Stimulated activated CD8-positive, alpha-beta memory T cell treated with anti-CD3 and anti-CD28 coated beads, Interleukin-7, amount 100 ng/mL, for 48 hours (primary cell): ENCODE measurements around the gene KCNH2.

Source experiments
- DNase-seq, 2 donors: peaks; one replicate each; pipeline ENCODE4 v3.0.0-alpha.2; 2020; ENCODE audit warnings: low read depth in 1 of 2; ENCODE audit errors: extremely low read depth in 1 of 2

The KCNH2 gene

DNA sequence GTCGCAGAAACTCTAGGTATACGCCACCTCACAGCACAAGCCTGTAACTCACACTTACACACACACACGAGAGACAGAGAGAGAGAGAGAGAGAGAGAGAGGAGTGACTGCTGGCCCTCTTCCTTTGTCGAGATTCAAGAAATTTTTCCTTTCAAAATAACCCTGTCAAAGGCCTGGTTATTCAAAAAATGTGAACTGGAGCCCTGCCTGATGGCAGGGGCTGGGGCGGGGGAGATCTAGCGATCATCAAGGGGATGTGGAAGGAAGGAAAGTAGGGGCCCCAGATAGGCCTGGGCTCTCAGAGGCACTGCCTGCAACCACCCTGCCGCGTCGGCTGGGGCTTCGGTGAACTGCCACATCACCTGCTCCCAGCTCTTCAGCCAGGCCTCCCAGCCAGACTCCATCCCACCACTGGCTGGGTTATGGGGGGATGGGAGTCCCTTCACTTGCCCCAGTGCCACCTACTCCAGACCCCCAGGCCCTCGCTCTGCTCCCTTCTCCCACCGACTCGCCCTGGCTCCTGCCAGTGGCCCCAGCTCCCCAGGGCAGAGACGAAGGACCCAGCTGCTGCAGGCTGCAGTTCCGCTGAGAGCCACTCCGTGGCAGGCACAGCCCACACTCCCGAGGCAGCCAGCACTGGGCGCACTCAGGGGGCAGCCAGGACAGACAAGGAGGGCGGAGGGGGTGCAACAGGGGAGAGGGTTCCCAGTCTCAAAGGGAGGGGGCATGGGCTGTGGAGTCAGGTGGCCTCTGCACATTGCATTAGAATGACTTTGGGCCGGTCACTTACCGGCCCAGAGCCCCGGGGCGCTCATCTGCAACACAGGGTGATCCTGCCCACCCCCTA lies 15.3 kb downstream of the KCNH2 start:
- DNase-seq = no peak

DNA sequence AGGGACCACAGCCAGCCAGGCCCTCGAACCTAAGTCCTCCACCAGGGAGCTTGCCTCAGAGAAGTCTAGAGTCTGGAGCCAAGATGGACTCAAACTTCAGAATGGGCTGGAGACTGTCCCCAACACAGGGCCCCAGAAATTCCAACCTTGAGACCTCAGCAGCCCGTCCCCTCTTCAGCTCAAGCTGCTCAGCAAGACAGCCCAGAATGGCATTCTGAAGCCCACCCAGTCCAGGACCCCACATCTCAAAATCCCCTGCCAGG lies 15.9 kb downstream of the KCNH2 start:
- no peak for DNase-seq

- DNase-seq = no peak
These were observed 16.4 kb downstream of the KCNH2 start for GRCh38 chr7:150961510-150962289.

GRCh38 chr7:150959739-150960734 lies 18.1 kb downstream of the KCNH2 start:
- DNase-seq = no peak

DNA sequence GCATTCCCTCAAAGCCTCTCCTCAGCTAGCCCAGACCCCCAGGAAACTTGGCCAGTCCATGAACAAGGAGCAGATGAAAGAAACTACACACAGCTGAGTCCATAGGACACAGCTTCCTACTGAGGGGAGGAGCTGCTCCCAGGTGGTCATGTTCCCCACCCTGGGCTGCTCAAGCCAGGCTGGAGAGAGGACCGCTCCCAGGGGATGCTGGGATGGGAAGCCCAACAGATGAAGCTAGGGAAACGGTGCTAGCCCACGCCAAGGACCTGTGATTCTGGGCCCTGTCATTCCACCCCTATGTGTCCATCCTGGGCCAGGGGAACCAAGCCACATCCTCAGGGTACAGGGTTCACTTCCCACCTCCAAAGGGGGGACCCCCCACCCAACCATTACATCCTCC lies 19.0 kb downstream of the KCNH2 start:
- no peak for DNase-seq

DNA sequence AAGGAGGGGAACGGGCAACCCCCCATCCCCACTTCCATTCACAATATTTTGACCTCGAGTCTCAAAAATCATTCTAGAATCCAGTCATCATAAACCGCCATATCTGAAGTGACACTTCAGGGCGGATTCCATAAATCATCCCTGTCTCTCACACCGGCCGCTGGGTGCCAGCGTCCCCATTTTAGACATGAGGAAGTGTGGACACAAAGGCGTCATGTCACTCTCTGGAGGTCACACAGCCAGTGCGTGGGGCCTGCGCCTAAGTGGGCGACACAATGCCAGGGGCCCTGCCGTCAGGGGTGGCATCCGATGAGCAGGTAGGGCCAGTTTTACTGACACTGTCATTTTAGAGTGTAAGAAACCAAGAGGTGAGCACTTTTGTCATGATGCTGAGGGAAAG lies 19.5 kb downstream of the KCNH2 start:
- DNase-seq = no peak

DNA sequence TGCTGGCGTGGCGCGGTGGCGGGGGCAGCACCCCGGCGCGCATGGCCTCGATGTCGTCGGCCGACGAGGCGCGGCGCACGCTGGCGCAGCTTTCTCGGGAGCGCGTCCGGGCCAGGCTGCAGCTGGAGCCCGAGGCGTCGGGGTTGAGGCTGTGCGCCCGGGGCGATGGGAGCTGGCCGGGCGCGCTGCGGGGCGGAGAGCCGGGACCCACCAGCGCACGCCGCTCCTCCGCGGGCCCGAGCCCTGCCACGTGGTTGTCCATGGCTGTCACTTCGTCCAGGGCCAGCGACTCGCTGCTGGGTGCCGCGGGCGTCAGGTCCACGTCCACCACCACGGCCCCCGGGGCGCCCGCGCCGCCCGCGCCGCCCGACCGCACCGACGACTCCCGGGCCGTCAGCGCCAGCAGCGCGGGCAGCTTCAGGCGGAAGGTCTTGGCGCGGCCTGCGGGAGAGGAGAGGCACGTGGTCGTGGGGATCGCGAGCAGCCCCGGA lies 20.0 kb downstream of the KCNH2 start:
- DNase-seq = no peak

DNA sequence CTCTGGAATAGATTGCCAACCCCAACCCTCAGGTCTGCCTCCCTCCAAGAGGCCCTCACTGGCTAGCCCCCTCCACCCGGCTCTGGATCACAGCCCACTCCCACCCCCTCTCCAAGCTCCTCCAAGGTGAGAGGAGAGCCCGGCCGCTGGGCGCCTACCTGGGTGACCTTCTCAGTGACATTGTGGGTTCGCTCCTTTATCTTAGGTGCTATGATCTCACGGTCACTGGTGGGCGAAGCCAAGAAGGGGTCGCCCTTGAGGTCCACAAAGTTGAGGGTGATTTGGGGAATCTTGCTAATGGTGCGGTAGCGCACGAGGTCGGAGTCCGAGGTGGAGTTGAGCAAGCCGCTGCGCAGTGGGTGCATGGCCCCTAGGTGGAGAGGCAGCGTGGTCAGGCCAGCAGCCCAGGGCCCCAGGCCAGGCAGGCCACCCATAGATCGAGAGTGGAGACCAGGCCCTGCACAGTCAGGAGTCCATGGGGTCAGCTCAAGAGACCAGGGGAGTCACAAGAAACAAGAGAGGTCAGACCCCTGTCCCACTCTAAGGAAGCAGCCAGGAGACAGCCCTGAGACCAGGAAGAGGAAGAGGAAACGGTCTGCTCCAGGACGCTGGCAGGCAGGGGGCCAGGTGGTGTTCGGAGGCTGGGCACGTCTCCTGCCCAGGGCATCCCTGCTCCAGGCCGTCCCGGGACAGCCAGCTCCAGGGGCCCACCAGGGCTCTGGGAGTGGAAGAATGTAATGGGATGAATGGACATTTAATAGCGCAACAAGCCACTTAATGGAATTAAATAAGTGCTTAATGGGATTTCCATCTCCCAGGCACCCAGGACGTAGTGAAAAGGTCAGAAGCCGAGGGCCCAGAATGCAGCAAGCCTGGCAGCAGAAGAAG lies 20.7 kb downstream of the KCNH2 start:
- DNase-seq = no peak

DNA sequence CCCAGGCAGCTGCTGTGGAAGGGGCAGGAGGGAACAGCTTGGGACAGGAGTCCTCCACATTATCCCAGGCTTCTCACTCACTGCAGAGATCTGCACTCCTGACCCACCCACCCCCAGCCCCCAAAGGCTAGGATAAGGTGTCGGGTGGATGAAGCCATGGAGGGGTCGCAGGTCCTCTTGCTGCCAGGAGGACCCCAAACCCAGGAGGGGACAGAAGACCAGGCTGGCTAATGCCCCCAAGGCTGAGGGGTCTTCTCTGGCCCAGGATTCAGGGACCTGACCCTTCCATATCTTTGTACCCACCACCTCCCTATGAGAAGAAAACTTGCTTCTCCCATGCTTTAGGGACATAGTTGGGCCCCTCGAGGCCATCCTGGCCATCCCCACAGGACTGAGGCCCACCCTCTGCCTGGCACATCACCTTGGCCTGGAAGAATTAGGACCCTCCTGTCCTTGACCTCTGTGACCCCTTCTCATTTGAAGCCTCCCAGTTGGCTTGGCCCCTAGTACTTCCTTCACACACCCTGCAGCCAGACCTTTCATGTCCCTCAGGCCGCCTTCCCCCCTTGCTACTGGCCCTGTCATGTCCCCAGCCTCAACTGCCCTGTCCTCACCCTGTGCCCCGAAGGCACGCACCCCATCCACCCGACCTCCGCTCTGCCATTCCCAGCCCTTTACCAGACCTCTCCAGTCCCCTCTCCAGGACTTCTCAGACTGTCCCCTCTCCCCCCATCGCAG lies 21.6 kb downstream of the KCNH2 start:
- no peak for DNase-seq

DNA sequence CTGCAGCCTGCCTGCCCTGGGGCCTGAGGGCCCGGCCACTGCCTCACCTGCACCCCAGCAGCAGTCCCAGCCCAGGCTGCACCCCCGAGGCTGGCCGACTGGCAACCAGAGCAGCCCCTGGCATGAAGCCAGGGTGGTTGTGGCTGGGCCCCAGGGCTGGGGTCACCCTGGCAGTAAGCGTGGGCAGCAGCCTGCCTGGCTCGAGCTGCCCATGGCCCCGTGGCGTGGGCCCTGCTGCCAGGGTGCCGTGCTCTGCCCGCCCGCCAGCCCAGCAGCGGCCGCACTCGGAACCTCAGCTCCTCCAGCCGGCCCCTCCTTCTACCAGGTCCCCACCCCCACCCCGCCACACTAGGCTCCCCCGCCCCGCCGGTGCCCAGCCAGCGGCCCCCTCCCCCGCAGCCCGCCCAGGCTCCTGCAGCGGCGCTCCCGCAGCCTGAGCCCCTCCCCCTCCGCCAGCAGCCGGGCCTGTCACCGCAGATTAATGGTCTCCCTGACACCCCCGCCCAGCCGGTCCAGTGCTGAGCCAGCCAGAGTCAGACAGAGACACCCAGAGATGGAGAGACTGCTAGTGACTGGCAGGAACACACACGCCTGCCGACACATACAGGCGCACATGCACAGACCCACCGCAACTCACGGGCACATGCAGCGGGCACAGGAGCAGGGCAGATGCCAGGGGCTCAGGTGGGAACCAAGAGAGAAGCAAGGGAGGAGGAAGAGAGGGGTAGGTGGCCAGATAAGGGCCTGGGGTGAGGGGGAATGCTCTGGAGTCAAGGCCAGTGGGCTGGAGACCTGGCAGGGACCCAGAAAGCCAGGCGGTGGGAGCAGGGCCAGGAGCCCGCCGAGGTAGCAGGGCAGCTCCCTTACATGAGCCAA lies 22.4 kb downstream of the KCNH2 start:
- DNase-seq = no peak

DNA sequence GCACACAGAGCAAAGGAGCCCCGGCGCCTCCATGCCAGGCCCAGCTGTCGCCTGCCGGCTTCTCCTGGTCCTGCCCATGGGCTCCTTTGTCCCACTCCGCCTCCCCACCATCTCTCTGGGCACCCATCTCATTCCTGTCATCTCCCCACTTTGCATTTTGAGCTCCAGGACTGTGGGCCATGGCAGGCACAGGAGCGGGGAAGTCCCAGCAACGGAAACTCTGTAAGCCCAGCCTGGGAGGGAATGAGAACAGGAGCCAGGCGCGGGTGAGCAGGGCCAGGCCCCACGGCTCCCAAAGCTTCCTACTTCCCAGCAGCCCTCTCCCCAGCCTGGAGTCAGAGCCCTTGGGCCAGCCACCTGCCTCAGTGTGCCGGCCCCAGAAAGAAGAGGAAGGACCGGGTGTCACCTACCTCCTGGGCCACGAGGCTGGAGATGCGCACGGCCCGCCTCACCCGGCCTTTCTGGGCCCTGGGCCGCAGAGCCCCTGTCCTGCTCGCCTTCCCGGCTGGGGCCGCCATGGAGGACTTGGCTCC lies 23.1 kb downstream of the KCNH2 start:
- no peak for DNase-seq

GRCh38 chr7:150954201-150954985 lies 23.7 kb downstream of the KCNH2 start:
- no peak for DNase-seq

DNA sequence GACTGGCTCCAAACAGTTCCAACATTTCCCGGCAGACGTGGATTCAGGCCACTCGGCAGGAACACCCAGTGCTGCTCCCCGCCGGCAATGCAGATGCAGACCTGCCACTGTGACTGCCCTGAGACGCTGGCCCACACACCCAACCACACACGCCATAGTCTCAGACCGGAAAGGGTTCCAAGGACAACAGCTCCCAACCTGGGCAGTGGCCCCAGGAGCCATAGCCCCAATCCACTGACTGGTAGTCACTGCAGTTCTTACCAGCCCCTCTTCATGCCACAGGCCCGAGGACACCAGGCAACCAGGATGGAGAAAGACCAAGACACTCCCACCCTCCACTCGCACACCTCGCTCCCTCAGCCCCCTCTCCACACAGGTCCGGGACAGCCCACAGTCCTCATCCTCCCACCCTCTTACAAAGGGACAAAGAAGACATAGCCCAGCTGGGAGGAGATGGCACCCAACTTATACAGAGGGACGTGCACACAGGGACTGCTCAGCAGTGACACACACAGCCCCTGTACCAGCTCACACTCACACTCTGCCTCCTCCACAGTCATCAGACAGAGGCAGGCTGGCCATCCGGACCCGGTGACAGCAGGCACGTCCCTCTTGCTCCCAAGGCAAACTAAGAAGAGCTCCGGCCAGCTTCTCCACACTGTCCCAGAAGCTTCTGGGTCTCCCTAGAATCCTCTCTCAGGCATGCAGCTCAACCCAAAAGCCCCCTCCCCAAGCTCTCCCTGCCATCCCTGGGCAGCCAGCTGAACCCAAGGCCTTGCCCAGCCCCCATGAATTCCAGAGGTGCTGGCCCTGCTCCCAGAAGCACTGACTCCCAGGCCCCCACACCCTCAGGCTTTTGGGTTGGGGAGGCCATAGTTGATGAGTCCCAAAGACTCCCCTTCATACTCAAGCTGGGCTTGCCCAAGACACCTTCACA lies 24.8 kb downstream of the KCNH2 start:
- no peak for DNase-seq

- no peak for DNase-seq
These were observed 25.6 kb downstream of the KCNH2 start for GRCh38 chr7:150952331-150953050.

DNA sequence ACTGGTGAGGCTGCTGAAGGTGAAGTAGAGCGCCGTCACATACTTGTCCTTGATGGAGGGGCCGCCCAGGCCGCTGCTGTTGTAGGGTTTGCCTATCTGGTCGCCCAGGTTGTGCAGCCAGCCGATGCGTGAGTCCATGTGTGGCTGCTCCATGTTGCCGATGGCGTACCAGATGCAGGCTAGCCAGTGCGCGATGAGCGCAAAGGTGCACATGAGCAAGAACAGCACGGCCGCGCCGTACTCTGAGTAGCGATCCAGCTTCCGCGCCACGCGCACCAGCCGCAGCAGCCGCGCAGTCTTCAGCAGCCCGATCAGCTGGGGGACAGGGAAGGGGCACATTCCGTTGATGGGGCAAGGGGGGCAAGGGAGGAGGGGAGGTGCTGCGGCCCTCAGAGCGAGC lies 26.6 kb downstream of the KCNH2 start:
- no peak for DNase-seq

- no peak for DNase-seq
These were observed 27.0 kb downstream of the KCNH2 start for GRCh38 chr7:150951181-150951520.
